Endometrial microvascular endothelial cells (primary cell): ENCODE data around the gene TRIM8. TPM values are rescaled to one million over a fixed set of nuclear protein-coding genes. Genes with fewer than 3 reads are reported as not detected.

Source experiments
- in situ Hi-C: cut with HindIII; loops from 2 replicates; pipeline ENCODE4 v1.10.0; 2017; ENCODE audit warnings: low sequenced_read_pairs, low pct_unique_long_range_greater_than_20kb; ENCODE audit errors: inconsistent ontology term
- total RNA-seq: library from RNA; depleted of rRNA; stranded (reverse); fragments of >200 nt; gene quantifications from one replicate; pipeline ENCODE4 v1.2.3, GENCODE V29; 2015; ENCODE audit errors: inconsistent ontology term

Gene TRIM8
- total RNA-seq, 1 donor from 2014 or later: 161 TPM

DNA sequence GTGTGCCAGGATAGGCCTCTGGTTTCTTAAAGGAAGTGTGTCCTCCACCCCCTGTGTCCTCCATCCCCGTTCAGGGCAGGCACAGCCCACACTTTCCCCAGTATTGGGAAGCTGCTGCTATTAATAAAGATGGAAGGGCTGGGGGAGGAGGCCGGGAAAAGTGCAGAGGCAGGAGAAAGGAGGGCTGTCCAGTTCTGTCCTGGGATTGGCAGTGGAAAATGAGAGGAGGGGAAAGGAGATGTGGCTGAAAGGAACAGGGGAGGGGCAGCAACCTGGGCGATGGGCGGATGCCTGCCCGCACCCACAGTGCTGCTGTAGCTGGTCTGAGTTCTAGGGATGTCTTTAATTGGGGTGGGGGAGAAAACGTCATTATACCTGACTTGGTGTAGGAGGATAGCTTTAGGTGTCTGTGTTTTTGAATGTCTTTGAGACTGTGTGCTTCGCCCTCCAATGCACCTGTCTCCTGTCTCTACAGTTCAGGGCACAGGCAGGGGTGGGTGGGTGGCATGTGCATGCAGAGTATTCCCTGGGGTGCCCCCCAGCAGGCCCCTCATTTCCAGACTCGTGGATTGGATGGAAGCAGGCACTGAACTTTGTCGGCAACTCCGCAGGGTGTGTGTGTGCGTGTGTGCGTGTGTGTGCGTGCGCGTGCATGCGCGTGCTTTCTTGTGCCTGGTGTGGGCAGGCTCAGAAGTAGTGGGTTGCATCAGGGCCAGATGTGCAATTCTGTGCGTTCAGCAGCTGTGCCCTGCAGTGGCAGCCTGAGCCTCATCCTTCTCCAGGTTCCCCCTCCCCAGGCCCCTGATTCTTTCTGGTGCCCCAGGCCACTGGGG, 2.5 kb downstream of the TRIM8 start:
- in situ Hi-C loops: no loop called here

DNA sequence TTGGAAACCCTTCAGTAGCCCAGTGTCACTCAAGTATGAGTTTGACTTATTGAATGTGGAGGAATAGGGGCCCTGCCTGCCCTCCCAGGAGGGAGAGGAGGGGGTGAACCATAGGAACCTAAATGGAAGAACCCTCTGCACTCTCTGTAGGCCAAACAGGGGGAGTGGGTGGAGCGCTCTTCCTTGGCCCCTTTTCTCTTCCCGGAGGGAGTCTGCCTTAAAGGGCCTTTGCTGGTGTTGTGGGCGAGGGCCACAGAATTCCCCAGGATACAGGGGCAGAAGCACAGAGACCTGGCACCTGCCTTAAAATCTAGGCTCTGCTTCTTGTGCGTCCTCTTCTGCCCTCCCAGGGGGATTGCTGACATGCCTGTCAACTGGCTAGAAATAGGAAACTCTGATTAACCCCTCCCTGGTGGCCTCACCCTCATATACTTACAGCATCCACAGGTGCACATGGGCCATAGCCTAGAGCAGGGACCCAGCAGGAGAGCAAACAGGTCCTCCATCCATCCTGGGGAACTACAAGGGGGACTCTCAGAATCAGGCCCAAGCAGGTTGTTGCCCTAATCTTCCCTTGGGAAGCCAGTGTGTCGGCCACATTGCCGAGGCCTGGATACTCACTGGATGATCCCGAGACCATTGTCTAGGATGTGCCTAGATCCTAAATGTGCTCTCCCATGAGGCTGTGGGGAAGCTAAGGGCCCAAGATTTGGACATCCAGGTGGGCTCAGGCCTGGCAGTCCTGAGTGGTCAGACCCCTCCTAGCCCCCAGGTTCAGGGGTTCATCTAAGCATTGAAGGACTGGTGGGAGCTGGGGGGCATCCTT, 3.4 kb downstream of the TRIM8 start:
- in situ Hi-C loops: no loop called here

DNA sequence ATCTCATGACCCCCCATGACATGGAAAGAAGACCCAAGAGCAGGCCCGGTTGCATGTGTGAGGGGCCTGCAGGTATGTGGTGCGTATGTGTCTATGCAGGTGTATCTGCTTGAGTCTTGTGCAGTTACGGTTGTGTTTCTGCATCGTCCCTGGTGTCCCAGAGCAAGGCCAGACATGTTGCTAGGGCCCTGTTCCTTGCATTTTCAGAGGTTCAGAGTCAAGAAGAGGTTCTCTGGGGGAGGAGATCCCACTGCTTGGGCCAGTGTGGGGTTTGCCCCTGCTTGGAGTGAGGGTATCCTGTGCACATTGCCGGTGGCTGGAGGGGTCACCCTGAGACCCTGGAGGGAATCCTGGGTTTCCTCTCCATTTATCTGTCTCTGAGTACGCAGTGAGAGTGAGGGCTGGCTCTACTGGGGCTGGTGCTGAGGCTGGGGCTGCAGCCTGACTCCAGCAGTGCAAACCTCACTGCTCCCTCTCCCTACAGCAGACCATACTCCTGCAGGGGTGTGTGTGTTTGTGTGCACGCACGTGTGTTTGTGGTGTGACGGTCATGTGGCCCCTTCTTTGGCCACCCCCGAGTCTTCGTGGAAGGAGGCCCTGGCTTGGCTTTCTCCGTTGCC, 4.1 kb downstream of the TRIM8 start:
- in situ Hi-C loops: no loop called here

DNA sequence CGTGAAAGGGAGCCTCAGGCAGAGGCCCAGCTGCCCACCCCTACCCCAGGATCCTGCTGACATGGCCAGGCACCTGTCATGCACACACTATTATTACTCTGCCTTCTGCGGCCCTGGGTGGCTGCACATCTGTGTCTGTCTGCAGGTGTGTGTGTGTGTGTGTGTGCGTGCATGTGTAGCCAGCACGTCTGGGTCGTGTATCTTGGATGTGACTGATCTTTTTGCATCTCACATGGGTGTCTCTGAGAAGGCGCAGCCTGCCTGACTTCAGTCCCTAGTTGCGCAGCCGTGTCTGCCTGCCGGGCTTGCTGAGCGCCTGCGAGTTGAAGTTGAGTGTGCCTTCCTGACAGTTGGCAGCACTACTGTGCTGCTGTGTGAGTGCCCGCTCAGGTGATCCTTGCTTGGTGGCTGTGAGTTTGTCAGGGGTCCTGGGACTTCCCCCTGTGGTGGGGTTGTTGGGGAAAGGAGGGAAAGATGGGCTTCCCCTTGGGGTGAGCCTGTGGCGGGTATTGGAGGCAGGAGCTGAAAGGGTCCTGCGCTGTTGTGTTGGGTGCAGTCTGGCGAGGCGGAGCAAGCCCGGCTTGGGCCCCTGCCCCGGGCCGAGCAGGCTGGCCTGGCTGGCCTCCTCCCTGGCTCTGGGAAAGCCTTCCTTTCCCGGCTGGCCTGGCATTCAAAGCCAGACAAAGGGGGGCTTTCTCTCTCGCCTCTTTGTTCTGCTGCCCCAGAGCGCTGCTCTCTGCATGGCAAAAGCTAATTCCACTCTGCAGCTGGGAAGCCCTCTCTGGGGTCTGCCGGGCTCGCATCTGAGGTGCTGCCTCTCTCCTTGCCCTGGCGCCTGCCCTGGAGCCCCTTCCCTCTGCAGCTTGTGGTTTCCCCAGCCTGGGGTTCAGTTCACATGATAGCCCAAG, 4.9 kb downstream of the TRIM8 start:
- in situ Hi-C loops: no loop called here

DNA sequence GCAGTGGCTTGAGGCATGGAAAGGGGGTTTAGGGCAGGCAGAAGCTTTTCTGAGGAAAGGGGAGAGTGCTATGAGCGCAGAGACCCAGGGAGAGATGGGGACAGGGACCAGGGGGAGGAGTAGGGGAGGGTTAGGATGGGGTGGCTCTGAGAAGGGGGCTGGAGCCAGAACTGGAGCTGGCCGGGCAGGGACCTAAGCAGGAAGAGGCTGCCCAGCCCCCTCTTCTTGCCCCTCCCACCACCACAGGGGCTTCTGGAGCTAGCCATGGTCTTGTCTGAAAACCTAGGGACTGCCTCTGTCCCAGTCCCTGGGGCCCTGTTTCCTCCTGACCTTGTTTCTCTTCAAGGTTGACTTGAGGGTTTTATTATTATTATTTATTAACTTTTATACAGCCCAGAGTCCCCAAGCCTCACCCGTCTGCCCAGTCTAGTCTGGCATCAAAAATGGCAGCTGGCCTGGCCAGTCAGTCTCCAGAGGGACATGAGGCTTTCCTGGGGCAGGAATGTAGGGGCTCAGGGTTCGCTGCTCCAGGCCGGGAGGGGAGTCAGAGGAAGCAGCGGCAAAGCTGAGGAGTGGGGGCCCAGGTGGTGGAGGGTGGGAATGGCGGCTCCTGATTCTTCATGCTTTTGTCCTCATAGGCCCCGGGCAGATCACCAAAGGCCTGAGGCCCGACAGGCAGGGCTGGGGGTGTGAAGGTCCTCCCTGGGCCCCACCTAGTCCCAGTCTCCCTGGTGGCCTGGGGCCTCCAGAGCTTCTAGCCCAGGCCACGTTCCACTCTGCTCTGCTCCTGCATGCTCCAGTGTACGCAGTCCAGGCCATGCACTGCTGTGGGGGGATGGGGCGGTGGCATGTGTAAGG, 5.7 kb downstream of the TRIM8 start:
- in situ Hi-C loops: no loop called here

DNA sequence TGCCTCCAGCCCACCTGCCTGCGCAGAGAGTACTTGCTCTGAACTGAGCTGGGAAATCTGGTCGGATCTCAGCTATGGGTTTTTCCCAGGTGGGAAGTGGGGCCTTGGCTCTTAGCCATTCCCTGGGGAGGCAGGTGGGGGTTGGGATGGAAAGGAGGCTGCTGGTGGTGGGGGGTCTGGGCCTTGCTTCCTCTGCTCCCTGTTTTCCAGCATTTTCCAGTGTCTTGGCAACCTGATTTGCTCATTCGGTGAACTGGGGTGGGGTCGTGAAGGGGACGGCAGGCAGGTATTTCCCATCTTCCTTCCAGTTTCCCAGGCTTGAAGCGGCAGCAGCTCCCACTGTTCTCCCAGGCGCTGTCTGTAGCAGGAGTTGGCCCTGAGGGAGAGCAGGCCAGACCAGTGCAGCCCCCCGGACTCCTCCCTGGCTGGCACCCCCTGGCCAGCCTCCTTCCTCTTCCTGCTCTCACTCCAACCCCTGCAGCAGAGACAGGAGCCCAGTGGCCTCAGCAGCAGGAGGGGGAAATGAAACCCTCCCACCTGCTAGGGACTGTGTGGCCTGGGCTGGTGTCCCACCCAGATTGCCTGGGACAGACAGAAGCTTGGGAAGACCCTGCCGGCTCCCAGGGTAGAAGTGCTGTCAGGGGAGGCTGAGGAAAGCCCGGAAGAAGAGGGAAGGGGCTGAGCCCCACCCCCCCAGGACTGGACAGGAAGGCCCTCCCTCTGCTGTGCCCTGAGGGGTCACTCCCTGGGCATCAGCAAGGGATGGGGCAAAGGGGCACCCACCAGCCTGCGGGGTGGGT, 6.6 kb downstream of the TRIM8 start:
- in situ Hi-C loops: no loop called here

DNA sequence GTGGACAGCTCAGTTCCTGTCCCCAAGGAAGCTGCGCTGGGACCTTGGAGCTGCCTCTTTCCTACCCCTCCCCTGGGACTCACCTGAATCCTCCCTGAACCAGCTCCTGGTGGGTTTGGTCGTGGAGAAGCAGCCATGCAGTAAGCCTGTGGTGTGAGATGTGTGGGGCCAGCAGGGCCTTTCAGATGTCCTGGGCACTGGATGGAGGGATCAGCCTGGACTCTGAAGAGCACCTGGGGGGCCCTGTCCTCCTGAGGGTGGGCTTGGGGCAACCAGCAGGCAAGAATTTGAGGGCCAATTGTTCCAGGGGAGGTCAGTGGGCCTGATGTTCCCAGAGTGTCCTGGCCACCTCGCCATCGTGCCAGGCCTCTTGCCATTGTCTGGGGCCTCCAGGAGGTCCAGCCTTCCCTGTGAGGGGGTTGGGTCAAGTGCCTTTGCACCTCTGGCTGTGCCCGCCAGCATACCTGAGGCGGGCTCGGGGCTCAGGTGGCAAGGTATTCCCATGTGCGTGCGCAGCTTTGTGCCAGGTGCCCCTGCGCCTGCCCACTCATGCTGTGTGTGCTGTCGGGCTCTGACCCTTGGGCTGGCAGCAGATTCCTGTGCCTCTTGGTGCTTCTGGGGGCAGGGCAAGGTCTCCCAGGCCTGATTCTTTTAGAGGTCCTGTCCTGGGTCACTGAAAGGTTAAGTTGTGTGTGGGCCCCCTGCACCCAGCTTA, 7.3 kb downstream of the TRIM8 start:
- in situ Hi-C loops: no loop called here

DNA sequence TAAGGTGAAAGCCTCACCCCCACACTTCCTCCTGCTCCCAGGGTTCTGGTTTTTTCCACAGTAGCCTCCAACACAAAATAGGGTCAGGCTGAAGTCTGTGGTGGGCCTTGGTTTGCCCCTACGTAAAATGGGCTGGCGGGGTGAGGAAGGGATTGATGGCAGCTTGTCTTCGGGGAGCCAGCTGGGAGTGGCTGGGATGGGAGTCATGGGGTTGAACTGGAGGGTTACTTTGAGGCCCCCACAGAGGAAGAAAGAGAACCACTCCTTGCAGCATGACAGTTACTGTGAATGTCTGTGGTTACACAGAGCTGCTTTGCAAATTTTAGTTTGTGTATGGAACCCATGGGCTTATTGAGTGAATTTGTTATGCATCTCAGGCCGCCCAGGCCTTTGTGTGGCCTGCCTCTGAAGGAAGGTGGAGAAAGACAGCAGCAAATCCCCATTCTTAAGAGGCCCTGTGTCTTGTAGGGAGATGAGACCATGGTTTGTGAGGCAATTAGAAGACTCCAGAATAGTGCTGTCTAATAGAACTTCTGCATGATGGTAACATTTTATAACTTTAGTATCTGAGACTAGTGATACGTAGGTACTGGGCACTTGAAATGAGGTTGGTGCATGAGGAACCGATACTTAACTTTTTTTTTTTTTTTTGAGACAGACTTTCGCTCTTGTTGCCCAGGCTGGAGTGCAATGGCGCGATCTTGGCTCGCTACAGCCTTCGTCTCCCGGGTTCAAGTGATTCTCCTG, 8.1 kb downstream of the TRIM8 start:
- in situ Hi-C loops: no loop called here

DNA sequence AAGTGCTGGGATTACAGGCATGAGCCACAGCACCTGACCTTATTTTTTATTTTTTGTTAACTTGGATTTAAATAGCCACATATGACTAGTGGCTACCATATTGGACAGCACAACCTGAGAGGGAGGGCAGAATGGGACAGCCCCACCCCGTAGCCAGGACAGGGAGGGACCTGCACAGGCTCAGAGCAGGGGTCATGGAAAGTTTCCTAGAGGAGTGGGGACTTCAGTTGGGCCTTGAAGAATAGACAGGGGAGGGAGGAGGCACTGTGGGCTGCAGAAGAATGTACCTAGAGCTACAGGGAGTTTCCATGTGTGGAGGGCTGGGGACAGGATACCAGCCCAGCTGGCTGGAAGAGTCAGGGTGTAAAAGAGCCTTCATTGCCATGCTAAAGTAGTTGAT, 8.8 kb downstream of the TRIM8 start:
- in situ Hi-C loops: no loop called here

DNA sequence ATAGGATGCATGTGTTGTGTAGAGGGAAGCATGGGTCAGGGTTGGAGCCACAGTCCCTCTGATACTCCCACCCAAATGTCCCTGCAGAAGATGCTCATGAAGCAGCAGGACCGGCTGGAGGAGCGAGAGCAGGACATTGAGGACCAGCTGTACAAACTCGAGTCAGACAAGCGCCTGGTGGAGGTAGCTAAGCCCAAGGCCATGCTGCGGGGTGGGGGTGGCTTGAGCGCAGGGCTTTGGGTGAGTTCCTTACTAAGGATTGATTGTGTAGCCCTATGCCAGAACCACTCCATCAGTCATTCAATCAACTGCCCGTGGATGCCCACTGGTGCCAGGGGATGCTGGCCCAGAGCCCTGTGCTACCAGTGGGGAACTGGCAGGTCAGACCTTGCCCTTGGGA, 10.3 kb downstream of the TRIM8 start:
- in situ Hi-C loops: no loop called here

DNA sequence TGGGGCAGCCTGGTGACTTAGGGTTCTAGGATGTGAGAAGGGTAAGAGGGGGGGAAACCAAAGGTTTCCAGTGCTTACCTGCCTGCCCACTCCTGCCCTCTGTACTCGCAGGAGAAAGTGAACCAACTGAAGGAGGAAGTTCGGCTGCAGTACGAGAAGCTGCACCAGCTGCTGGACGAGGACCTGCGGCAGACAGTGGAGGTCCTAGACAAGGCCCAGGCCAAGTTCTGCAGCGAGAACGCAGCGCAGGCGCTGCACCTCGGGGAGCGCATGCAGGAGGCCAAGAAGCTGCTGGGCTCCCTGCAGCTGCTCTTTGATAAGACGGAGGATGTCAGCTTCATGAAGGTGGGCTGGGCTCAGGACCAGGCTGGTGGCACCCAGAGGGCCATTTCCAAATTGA, 10.7 kb downstream of the TRIM8 start:
- in situ Hi-C loops: no loop called here

DNA sequence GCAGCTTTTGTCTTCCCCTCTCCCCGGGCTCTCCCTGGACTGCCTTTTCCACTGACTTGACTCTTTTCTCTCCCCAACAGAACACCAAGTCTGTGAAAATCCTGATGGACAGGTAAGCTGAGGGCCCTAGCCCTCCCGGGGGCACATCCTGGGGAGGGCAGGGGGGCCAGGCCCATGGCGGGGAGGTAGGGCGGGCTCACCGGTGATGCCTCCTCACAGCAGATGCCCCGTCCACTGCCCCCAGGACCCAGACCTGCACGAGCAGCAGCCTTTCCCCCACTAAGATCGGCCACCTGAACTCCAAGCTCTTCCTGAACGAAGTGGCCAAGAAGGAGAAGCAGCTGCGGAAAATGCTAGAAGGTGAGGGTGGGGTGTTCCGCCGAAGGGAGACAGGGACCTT, 11.7 kb downstream of the TRIM8 start:
- in situ Hi-C loops: no loop called here

DNA sequence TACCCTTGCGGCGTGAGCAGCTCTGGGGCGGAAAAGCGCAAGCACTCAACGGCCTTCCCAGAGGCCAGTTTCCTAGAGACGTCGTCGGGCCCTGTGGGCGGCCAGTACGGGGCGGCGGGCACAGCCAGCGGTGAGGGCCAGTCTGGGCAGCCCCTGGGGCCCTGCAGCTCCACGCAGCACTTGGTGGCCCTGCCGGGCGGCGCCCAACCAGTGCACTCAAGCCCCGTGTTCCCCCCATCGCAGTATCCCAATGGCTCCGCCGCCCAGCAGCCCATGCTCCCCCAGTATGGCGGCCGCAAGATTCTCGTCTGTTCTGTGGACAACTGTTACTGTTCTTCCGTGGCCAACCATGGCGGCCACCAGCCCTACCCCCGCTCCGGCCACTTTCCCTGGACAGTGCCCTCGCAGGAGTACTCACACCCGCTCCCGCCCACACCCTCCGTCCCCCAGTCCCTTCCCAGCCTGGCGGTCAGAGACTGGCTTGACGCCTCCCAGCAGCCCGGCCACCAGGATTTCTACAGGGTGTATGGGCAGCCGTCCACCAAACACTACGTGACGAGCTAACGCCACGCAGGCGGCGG, 12.6 kb downstream of the TRIM8 start:
- in situ Hi-C loops: no loop called here

DNA sequence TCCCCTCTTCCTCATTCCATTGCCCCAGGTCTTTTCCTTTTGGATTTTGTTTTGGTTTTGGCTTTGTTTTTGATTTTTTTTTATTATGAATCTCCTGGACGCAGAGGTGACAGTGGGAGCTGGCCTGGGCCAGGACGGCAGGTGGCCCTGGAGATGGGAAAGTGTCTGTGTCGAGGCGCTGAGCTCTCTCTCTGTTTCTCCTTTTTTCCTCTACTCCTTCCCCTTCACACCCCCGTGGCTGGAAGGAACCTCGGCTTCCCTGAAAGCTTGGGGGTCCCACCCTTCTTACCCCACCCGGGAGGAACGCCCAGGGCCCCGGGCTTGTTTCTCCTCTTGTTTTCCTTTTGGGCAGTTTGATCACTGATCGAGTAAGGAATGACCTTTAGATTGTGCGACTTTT, 13.2 kb downstream of the TRIM8 start:
- in situ Hi-C loops: no loop called here

DNA sequence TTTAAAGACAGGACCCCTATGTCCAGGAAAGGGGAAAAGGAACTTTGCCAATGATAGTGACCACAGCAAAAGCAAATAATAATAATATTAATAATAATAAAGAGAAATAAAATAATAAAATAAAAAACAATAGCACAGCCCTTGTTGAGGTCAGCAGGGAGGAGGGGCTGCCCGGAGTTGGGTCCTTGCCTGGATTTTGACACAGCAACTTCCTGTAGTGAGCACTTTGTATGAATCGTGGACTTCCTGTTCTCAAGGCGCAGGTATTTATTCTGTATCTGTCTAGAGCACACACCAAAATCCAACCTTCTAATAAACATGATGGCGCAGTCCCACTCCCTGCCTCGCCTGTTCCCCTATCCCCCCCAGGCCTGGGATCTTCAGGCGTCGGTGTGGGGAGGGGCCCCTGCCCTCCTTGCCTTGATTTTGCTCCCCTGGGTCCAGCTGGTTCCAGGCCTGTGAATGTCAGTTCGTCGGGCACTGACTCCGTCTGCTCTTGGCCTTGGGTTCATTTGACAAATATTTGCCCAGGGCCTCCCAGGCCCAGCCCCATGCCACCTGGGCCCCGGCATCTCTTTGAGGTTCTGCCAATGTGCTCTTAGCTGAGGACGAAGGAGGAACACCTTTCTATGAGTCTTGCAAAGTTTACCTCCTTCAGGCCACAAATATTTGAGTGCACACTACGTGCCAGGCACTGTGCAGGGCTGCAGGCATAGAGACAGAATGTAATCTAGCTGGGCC, 13.9 kb downstream of the TRIM8 start:
- in situ Hi-C loops: no loop called here
